Stimulated activated CD4-positive, alpha-beta T cell treated with anti-CD3 and anti-CD28 coated beads, Interleukin-2, amount 100 ng/mL, for 4 hours (primary cell): ENCODE measurements around the gene ABHD4.
"Not testable (repeated sequence)": the region's sequence is repeated elsewhere in the genome, so short reads cannot be mapped to it uniquely, and the experiment has no call there.

Source experiments
- DNase-seq: peaks from one replicate; pipeline ENCODE4 v3.0.0-alpha.2; 2020; ENCODE audit warnings: low read depth

ABHD4 gene

GRCh38 chr14:22561661-22562579 is 36.2 kb upstream of the ABHD4 start:
- DNase-seq, result peak; percentile 76

GRCh38 chr14:22563987-22564386 is 34.1 kb upstream of the ABHD4 start:
- DNase-seq, result no peak

GRCh38 chr14:22564463-22564862 is 33.6 kb upstream of the ABHD4 start:
- DNase-seq, result no peak

- no peak for DNase-seq
These were observed 32.6 kb upstream of the ABHD4 start for GRCh38 chr14:22565391-22565945.

GRCh38 chr14:22566266-22566665 is 31.8 kb upstream of the ABHD4 start:
- not testable (repeated sequence) for DNase-seq

- no peak for DNase-seq
These were observed 31.3 kb upstream of the ABHD4 start for GRCh38 chr14:22566845-22567244.

- DNase-seq, result no peak
These were observed 30.7 kb upstream of the ABHD4 start for GRCh38 chr14:22567437-22567836.

GRCh38 chr14:22569106-22569736 is 28.9 kb upstream of the ABHD4 start:
- DNase-seq, result no peak

GRCh38 chr14:22569737-22570131 is 28.4 kb upstream of the ABHD4 start:
- DNase-seq, result no peak

- peak; percentile 85 for DNase-seq
These were observed 27.8 kb upstream of the ABHD4 start for GRCh38 chr14:22570132-22570949.

- no peak for DNase-seq
These were observed 25.5 kb upstream of the ABHD4 start for GRCh38 chr14:22572562-22573058.

- no peak for DNase-seq
These were observed 24.3 kb upstream of the ABHD4 start for GRCh38 chr14:22573804-22574203.

- DNase-seq, result no peak
These were observed 20.7 kb upstream of the ABHD4 start for GRCh38 chr14:22577334-22577908.

GRCh38 chr14:22579236-22579635 is 18.9 kb upstream of the ABHD4 start:
- DNase-seq, result no peak

- DNase-seq, result no peak
These were observed 18.2 kb upstream of the ABHD4 start for GRCh38 chr14:22579881-22580280.

GRCh38 chr14:22580625-22581024 is 17.5 kb upstream of the ABHD4 start:
- DNase-seq, result no peak

- DNase-seq, result no peak
These were observed 14.1 kb upstream of the ABHD4 start for GRCh38 chr14:22583994-22584393.

GRCh38 chr14:22587247-22587646 is 10.9 kb upstream of the ABHD4 start:
- no peak for DNase-seq

GRCh38 chr14:22587677-22588422 is 10.2 kb upstream of the ABHD4 start:
- not testable (repeated sequence) for DNase-seq

GRCh38 chr14:22588526-22589095 is 9.5 kb upstream of the ABHD4 start:
- DNase-seq, result no peak
